Measurements from ENCODE around the gene RASA2. TPM values are rescaled to one million over a fixed set of nuclear protein-coding genes. Genes with fewer than 3 reads are reported as not detected.

RASA2 gene
- total RNA-seq, 2 experiments from 2014 or later: 62.6 to 70.8 TPM

- ATAC-seq (ENCODE audit: low read depth) (no peak), DNase-seq (no peak)
- H3K4me1 Mint-ChIP-seq: peaks cover 3% of the 10 kb centered on the region
- no peak overlapping the region for H3K4me3 Mint-ChIP-seq
- POLR2A ChIA-PET: no interaction called here
- H3K36me3 Mint-ChIP-seq: no peaks in the 10 kb centered on the region
- no peak overlapping the region for H3K27ac Mint-ChIP-seq
- H3K27me3 Mint-ChIP-seq: peaks cover 7% of the 10 kb centered on the region
- peaks cover 11% of the 10 kb centered on the region for H3K9me3 Mint-ChIP-seq
Observed at GRCh38 chr3:141632779-141633374, 146.1 kb downstream of the RASA2 start.

DNA sequence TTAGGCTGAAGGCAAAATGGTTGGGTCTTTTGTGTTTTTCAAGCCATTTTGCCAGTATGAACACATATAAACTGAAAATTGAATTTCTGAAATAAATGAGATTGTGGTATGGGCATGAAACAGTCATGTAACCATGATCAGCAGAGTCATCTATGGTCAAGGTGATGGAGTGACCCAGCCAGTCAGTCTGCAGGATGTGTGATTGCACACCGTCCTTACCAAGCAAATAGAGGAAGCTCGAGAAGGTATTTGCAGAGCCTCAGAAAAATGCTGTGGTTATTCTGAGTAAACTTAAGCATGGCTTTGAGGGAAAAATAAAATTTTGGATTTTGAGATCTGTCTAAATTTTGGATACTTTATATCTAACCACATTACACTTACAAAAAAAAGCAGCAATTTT is 155.4 kb downstream of the RASA2 start:
- POLR2A ChIA-PET: no interaction called here
- peaks cover 2% of the 10 kb centered on the region for H3K4me1 Mint-ChIP-seq
- no peak overlapping the region for H3K4me3 Mint-ChIP-seq
- DNase-seq: no peak
- H3K9me3 Mint-ChIP-seq: no peaks in the 10 kb centered on the region
- no peak overlapping the region for H3K27ac Mint-ChIP-seq
- no peaks in the 10 kb centered on the region for H3K36me3 Mint-ChIP-seq
- H3K27me3 Mint-ChIP-seq: peaks cover 5% of the 10 kb centered on the region
- ATAC-seq (ENCODE audit: low read depth): no peak

DNA sequence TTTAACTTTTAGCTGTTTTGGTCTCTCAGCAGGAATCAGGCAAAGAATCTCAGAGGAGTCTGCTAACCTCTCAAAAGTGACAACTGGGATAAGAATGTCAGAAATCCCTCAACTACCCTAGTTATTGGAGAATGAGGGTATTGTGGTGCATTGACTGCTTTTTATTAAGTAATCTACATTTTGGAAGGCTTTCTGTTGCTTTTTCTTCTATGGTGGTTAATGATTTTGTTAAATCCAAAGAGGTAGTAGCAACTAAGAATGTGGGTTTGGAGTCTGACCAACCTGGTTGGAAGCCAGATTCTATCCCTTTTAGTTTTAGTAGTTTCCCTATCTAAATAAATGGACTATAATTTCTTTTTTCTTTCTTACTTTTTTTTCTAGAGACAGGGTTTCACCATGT is 156.6 kb downstream of the RASA2 start:
- POLR2A ChIA-PET: no interaction called here
- Mint-ChIP-seq H3K27ac (no peak overlapping the region), H3K36me3 (no peaks in the 10 kb centered on the region), H3K9me3 (no peaks in the 10 kb centered on the region), H3K27me3 (peaks cover 5% of the 10 kb centered on the region), H3K4me1 (peaks cover 2% of the 10 kb centered on the region), H3K4me3 (no peak overlapping the region)
- DNase-seq (no peak), ATAC-seq (ENCODE audit: low read depth) (no peak)

DNA sequence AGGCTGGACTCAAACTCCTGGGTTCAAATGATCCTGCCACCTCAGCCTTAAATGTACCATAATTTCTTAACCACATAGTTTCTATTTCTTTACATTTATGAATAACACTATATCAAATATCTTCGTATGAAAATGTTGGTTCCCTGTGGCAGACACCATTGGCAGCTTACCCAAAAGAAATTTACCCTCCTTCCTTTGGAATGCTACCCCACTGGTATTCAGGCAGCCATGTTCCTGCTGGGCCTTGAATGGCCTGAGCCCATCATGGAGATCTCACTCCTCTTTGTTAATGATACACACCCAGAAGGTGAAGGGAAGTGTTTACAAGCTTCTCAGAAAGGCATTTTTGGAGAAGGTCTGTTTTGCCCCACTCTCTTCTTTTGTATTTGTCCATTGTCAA is 157.0 kb downstream of the RASA2 start:
- H3K9me3 Mint-ChIP-seq: no peaks in the 10 kb centered on the region
- H3K27ac Mint-ChIP-seq: no peak overlapping the region
- POLR2A ChIA-PET: no interaction called here
- DNase-seq (no peak), ATAC-seq (ENCODE audit: low read depth) (no peak)
- peaks cover 2% of the 10 kb centered on the region for H3K4me1 Mint-ChIP-seq
- no peaks in the 10 kb centered on the region for H3K36me3 Mint-ChIP-seq
- no peak overlapping the region for H3K4me3 Mint-ChIP-seq
- peaks cover 5% of the 10 kb centered on the region for H3K27me3 Mint-ChIP-seq

DNA sequence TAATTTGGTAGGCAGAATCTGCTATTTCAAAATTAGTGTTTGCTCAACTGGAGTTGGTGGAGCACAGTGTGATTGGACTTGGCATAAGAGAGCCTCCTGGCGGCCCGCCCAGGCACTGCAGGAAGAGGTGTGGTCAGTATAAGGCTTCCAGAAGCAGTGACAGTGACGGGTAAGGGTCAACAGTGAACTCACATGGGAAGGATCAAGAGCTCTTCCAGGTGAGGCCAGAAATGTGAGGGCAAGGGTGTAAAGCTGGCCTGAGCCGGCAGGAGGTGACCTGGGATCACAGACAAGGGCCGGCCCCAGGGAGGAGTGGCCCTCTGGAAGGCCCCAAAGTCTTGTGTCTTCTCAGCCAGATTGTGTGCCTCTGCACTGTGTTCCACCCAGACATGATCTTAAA is 158.1 kb downstream of the RASA2 start:
- Mint-ChIP-seq H3K27ac (no peak overlapping the region), H3K9me3 (no peaks in the 10 kb centered on the region), H3K4me1 (peaks cover 2% of the 10 kb centered on the region), H3K4me3 (no peak overlapping the region), H3K36me3 (no peaks in the 10 kb centered on the region), H3K27me3 (peaks cover 5% of the 10 kb centered on the region)
- POLR2A ChIA-PET: interaction anchor here (0.5 kb wide), 1 partner anchor 231 kb away, joined by 4 read pairs; no protein-coding TSS in a partner anchor
- DNase-seq: peak; percentile 79
- peak; percentile 78 for ATAC-seq (ENCODE audit: low read depth)

GRCh38 chr3:141646760-141647561 is 160.1 kb downstream of the RASA2 start:
- H3K36me3 Mint-ChIP-seq: no peaks in the 10 kb centered on the region
- no peaks in the 10 kb centered on the region for H3K9me3 Mint-ChIP-seq
- H3K27me3 Mint-ChIP-seq: peaks cover 3% of the 10 kb centered on the region
- DNase-seq (no peak), ATAC-seq (ENCODE audit: low read depth) (peak; percentile 28)
- peaks cover 2% of the 10 kb centered on the region for H3K4me1 Mint-ChIP-seq
- H3K27ac Mint-ChIP-seq: no peak overlapping the region
- H3K4me3 Mint-ChIP-seq: no peak overlapping the region
- POLR2A ChIA-PET: no interaction called here

DNA sequence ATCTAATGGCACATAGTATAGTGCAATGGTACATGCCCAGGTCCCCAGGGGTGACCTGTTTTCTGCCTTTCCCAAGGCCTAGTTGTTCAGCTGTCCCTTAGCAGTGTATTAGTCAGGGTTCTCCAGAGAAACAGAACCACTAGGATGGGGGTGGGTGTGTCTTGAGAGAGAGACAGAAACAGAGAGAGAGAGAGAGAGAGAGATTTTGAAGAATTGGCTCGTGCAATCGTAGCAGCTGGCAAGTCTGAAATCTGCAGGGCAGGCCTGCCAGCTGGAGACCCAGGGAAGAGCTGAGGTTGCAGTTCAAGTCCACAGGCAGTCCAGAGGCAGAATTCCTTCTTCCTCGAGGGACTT is 160.7 kb downstream of the RASA2 start:
- H3K36me3 Mint-ChIP-seq: no peaks in the 10 kb centered on the region
- peaks cover 1% of the 10 kb centered on the region for H3K4me1 Mint-ChIP-seq
- no peaks in the 10 kb centered on the region for H3K9me3 Mint-ChIP-seq
- peaks cover 3% of the 10 kb centered on the region for H3K27me3 Mint-ChIP-seq
- DNase-seq (no peak), ATAC-seq (ENCODE audit: low read depth) (no peak)
- POLR2A ChIA-PET: no interaction called here
- H3K4me3 Mint-ChIP-seq: no peak overlapping the region
- no peak overlapping the region for H3K27ac Mint-ChIP-seq

- Mint-ChIP-seq H3K27me3 (peaks cover 2% of the 10 kb centered on the region), H3K9me3 (no peaks in the 10 kb centered on the region), H3K27ac (no peak overlapping the region), H3K4me1 (peaks cover 1% of the 10 kb centered on the region), H3K4me3 (no peak overlapping the region), H3K36me3 (no peaks in the 10 kb centered on the region)
- ATAC-seq (ENCODE audit: low read depth) (no peak), DNase-seq (no peak)
- POLR2A ChIA-PET: no interaction called here
Observed at GRCh38 chr3:141648055-141648910, 161.5 kb downstream of the RASA2 start.

DNA sequence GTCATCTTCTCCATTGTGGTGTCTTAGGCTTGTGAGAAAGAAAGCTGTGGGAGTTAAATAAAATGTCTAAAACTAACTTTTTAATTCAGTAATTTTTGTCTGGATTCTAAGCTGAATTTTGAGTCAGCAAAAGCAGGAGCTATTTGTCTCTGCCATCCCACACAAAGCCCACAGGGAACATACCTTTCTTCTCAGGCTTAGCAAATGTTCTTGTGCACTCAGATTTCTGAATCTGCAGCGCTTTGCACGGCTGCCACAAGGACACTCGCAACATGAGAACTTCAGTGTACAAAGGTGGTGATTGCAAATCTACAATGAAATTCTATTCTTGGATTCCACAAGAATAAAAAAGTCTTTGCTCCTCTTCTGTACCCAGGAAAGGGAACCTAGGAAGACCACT is 163.0 kb downstream of the RASA2 start:
- DNase-seq: no peak
- H3K9me3 Mint-ChIP-seq: no peaks in the 10 kb centered on the region
- peaks cover under 1% of the 10 kb centered on the region for H3K4me1 Mint-ChIP-seq
- no peak overlapping the region for H3K27ac Mint-ChIP-seq
- H3K4me3 Mint-ChIP-seq: no peak overlapping the region
- no peak for ATAC-seq (ENCODE audit: low read depth)
- POLR2A ChIA-PET: interaction anchor here (0.7 kb wide), 1 partner anchor 365 kb away, joined by 3 read pairs; no protein-coding TSS in a partner anchor
- H3K36me3 Mint-ChIP-seq: no peaks in the 10 kb centered on the region
- H3K27me3 Mint-ChIP-seq: peaks cover 2% of the 10 kb centered on the region

- Mint-ChIP-seq H3K27me3 (peaks cover 2% of the 10 kb centered on the region), H3K27ac (no peak overlapping the region), H3K36me3 (no peaks in the 10 kb centered on the region), H3K9me3 (no peaks in the 10 kb centered on the region), H3K4me3 (no peak overlapping the region), H3K4me1 (no peaks in the 10 kb centered on the region)
- POLR2A ChIA-PET: no interaction called here
- ATAC-seq (ENCODE audit: low read depth): no peak
- DNase-seq: no peak
Observed at GRCh38 chr3:141650783-141651182, 164.0 kb downstream of the RASA2 start.

DNA sequence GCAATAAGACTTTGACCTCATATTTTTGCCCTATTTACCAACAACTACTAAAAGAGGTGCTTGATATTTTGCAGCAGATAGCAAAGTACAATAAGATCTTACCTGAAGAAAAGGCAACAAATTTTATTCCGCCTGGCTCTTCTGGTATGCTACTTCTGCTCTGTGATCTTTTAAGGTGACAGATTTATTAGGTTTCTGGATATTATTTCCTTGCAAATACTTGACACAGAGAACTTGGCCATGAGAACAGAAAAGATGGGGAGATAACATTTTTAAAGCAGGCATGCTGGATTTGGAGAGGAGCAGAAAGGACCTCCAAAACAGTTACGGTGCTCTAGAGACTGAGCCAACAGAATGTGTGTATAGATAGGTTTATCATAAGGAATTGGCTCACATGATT is 164.6 kb downstream of the RASA2 start:
- Mint-ChIP-seq H3K4me3 (no peak overlapping the region), H3K27ac (no peak overlapping the region), H3K9me3 (no peaks in the 10 kb centered on the region), H3K36me3 (no peaks in the 10 kb centered on the region), H3K4me1 (no peaks in the 10 kb centered on the region), H3K27me3 (peaks cover 6% of the 10 kb centered on the region)
- no peak for ATAC-seq (ENCODE audit: low read depth)
- POLR2A ChIA-PET: no interaction called here
- DNase-seq: no peak

GRCh38 chr3:141652349-141652748 is 165.5 kb downstream of the RASA2 start:
- DNase-seq: no peak
- POLR2A ChIA-PET: no interaction called here
- no peaks in the 10 kb centered on the region for H3K9me3 Mint-ChIP-seq
- H3K4me3 Mint-ChIP-seq: no peak overlapping the region
- ATAC-seq (ENCODE audit: low read depth): no peak
- no peaks in the 10 kb centered on the region for H3K4me1 Mint-ChIP-seq
- no peak overlapping the region for H3K27ac Mint-ChIP-seq
- H3K27me3 Mint-ChIP-seq: peaks cover 15% of the 10 kb centered on the region
- H3K36me3 Mint-ChIP-seq: no peaks in the 10 kb centered on the region

DNA sequence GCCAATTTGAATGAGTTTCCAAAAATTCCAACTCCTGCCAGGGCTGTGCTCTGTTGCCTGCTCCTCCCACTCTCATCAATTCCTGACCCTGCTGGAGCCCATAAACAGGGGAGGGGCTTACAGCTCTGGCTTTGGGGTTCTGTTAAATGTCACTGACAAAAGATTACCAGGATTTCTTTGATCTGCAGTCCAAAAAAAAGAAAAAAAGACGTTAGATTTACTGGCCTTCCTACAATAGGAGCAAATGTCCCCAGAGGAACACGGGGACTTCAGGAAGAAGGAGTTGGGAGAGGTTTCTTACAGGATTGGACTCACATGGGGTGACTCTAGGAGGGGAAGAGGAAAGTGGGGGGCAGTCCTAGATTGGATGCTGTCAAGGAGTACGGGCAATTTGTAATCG is 167.0 kb downstream of the RASA2 start:
- H3K4me1 Mint-ChIP-seq: no peaks in the 10 kb centered on the region
- POLR2A ChIA-PET: interaction anchor here (0.6 kb wide), 1 partner anchor 102 kb away, joined by 3 read pairs; no protein-coding TSS in a partner anchor
- H3K9me3 Mint-ChIP-seq: no peaks in the 10 kb centered on the region
- peaks cover 1% of the 10 kb centered on the region for H3K36me3 Mint-ChIP-seq
- H3K4me3 Mint-ChIP-seq: no peak overlapping the region
- H3K27me3 Mint-ChIP-seq: peaks cover 27% of the 10 kb centered on the region
- no peak for ATAC-seq (ENCODE audit: low read depth)
- H3K27ac Mint-ChIP-seq: no peak overlapping the region
- no peak for DNase-seq
